GM12873 (cell line): ENCODE data around the gene FXR2.

Experiments
- TF ChIP-seq, protein P1 (sequence below): IDR thresholded peaks from 2 replicates; pipeline ENCODE4 v1.5.1; 2012; ENCODE audit warnings: low read depth, mild to moderate bottlenecking, moderate library complexity, low read length, control low read depth; ENCODE audit not compliant: insufficient read depth; ENCODE audit errors: missing control alignments

FXR2 gene

DNA sequence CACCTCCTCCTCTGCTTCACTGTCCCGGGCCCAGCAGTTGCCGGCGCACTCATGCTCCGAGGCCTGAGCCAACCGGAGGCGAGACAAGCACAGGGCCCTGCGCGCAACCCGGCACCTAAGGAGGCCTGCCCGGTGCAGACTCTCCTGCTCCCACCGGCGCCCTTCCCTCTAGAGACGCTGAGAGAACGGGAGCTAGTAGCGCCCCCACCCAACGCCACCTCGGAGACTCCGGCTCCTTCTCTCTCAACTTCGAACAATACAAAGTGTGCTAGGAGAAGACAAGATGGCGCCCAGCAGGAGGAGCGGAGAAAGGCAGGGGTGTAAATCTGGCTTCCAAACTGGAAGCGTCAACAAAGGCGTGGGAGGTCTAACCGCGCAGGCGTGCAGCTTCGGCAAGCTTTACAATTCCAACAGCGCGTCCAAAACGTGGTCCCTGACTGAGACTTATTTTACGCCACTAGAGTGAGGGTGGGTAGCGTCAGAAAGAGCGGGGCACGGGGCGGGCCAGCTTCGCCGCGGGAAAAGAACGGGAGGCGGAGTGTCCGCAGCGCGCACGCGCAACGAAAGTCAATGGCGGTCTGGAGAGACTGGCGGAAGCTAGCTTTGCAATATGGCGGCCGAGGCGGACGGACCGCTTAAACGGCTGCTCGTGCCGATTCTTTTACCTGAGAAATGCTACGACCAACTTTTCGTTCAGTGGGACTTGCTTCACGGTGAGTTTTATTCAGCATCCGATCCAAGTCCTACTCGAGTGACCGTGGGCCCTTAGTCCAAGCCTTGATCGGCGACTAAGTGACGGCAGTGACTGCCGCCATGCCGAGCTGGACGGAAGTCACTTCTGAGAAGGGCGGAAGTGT lies 31.2 kb downstream of the FXR2 start, which contains the start of gene MPDU1:
Gene MPDU1 (plus strand): TSS at position 600 of the 857 bp plus-strand sequence. CDS start 11 bp downstream, at position 611.
- TF ChIP-seq, protein P1, sequence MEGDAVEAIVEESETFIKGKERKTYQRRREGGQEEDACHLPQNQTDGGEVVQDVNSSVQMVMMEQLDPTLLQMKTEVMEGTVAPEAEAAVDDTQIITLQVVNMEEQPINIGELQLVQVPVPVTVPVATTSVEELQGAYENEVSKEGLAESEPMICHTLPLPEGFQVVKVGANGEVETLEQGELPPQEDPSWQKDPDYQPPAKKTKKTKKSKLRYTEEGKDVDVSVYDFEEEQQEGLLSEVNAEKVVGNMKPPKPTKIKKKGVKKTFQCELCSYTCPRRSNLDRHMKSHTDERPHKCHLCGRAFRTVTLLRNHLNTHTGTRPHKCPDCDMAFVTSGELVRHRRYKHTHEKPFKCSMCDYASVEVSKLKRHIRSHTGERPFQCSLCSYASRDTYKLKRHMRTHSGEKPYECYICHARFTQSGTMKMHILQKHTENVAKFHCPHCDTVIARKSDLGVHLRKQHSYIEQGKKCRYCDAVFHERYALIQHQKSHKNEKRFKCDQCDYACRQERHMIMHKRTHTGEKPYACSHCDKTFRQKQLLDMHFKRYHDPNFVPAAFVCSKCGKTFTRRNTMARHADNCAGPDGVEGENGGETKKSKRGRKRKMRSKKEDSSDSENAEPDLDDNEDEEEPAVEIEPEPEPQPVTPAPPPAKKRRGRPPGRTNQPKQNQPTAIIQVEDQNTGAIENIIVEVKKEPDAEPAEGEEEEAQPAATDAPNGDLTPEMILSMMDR: no peak

DNA sequence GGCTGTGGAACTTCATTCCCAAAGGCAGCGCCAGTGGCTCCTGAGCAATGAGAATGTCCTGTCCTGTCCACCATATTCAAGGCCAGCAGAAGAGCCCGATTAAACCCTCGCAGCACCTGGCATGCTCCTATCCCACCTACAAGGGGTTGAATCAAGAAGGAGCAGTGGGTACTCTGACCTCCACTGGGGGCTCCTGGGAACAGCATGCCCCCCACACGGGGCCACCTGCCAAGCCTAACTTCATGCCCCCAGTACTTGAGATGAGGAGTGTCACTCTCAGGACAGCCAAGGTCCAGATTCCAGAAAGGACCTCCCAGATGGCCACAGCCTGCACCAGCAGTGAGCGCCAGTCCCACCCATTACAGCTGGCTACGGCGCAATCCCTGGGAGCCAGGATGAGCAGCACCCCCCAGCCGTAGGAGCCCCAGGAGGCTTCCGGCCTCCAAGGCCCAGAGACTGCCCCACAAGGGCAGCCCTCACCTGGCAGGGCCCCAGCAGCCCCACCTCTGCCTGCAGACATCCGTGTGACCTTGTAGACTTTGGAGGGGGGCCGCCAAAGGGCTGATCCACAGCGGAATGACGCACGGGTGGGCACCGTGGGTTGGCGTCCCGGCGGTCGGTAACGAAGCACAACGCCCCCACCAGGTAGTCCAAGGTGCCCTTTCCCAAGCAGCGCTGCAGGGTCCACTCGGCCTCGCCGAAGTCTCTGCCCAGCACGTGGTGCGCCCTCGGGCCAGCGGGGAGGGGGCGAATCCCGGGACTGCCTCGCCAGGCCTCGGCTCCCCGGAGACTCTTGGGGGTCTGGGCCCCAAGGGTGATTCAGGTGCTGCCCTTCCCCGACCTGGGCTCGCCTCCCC lies 32.1 kb downstream of the FXR2 start:
- TF ChIP-seq, protein P1: no peak

DNA sequence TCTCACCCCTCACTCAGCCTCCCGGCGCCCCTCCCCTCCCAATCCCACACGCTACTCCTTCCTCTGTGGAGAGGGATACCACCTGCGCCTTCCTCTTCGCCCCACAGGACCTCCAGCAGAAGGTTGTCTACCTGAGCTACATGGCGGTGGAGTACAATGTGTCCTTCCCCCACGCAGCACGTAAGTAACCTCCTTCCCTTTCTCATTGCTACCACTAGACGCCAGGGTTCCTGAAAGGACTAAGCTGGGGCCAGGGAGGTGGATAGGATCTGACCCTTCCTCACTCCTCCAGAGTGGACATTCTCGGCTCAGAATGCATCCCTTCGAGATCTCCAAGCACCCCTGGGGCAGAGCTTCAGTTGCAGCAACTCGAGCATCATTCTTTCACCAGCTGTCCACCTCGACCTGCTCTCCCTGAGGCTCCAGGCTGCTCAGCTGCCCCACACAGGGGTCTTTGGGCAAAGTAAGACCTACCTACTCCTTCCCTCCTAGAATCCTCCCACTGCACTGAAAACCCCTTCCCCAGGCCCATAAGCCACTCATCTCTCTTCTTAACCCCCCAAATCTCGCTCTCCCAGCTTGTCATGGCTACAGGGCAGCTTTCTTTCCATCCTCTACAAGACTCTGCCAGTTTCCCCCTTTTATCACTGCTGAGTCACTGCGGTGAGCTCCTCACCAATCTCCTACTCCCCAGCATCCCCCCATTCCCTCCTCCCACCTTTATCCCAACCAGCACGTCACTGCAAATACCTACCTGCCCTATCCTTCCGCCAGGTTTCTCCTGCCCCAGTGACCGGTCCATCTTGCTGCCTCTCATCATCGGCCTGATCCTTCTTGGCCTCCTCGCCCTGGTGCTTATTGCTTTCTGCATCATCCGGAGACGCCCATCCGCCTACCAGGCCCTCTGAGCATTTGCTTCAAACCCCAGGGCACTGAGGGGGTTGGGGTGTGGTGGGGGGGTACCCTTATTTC lies 33.8 kb downstream of the FXR2 start:
- TF ChIP-seq, protein P1: no peak

DNA sequence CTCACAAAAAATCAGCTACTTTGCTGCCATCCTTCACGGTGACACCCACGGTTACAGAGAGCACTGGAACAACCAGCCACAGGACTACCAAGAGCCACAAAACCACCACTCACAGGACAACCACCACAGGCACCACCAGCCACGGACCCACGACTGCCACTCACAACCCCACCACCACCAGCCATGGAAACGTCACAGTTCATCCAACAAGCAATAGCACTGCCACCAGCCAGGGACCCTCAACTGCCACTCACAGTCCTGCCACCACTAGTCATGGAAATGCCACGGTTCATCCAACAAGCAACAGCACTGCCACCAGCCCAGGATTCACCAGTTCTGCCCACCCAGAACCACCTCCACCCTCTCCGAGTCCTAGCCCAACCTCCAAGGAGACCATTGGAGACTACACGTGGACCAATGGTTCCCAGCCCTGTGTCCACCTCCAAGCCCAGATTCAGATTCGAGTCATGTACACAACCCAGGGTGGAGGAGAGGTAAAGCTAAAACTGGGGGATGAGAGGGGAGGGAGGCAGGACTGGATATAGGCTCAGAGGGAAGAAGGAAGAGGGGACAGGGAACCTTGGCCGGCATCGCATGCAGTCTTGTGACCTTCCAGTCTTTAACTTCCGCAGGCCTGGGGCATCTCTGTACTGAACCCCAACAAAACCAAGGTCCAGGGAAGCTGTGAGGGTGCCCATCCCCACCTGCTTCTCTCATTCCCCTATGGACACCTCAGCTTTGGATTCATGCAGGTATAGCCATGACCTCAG lies 34.7 kb downstream of the FXR2 start:
- TF ChIP-seq, protein P1: no peak

DNA sequence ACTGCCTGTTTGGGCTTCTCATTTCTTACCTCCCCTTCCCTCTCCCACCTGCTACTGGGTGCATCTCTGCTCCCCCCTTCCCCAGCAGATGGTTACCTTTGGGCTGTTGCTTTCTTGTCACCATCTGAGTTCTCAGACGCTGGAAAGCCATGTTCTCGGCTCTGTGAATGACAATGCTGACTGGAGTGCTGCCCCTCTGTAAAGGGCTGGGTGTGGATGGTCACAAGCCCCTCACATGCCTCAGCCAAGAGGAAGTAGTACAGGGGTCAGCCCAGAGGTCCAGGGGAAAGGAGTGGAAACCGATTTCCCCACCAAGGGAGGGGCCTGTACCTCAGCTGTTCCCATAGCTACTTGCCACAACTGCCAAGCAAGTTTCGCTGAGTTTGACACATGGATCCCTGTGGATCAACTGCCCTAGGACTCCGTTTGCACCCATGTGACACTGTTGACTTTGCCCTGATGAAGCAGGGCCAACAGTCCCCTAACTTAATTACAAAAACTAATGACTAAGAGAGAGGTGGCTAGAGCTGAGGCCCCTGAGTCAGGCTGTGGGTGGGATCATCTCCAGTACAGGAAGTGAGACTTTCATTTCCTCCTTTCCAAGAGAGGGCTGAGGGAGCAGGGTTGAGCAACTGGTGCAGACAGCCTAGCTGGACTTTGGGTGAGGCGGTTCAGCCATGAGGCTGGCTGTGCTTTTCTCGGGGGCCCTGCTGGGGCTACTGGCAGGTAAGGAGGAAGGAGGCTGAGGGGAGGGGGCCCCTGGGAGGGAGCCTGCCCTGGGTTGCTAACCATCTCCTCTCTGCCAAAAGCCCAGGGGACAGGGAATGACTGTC lies 35.5 kb downstream of the FXR2 start, which contains the start of gene CD68:
Gene CD68 (plus strand): TSS at position 638 of the 833 bp plus-strand sequence. CDS start 40 bp downstream, at position 678.
- TF ChIP-seq, protein P1: no peak
